Mesothelial cell of epicardium (in vitro differentiated cells): ENCODE data around the gene ERVFRD-1. TPM values are rescaled to one million over a fixed set of nuclear protein-coding genes. Genes with fewer than 3 reads are reported as not detected.

Experiments
- DNase-seq, 2 experiments: peaks; one replicate each; pipeline ENCODE4 v3.0.0; 2021; ENCODE audit warnings: low spot score in 2 of 2; ENCODE audit not compliant: unreplicated experiment in 2 of 2
- H3K27ac Mint-ChIP-seq: 2 replicates; pipeline ENCODE4 v1.8.0; 2021; ENCODE audit warnings: mixed read lengths
- H3K27me3 Mint-ChIP-seq: 2 replicates; pipeline ENCODE4 v1.8.0; 2021; ENCODE audit warnings: low read depth, mixed read lengths
- H3K36me3 Mint-ChIP-seq: 2 replicates; pipeline ENCODE4 v1.8.0; 2021; ENCODE audit warnings: mixed read lengths
- H3K4me1 Mint-ChIP-seq: 2 replicates; pipeline ENCODE4 v1.8.0; 2021; ENCODE audit warnings: mixed read lengths
- H3K4me3 Mint-ChIP-seq: 2 replicates; pipeline ENCODE4 v1.8.0; 2021; ENCODE audit warnings: mild to moderate bottlenecking, moderate library complexity, mixed read lengths
- H3K9me3 Mint-ChIP-seq: 2 replicates; pipeline ENCODE4 v1.8.0; 2021; ENCODE audit warnings: mixed read lengths
- CTCF ChIP-seq: fragments of 200-600 bp; sonication (generic); IDR thresholded peaks from one replicate; pipeline ENCODE4 v1.5.0; 2021; ENCODE audit warnings: antibody characterized with exemption; ENCODE audit not compliant: unreplicated experiment
- total RNA-seq: library from RNA; stranded (reverse); gene quantifications from 3 replicates; pipeline ENCODE4 v1.2.1, GENCODE V29; 2021

The ERVFRD-1 gene
- total RNA-seq, 1 donor from 2014 or later, result 0.25 TPM

GRCh38 chr6:11113038-11113437 is 1.5 kb upstream of the ERVFRD-1 start:
- Mint-ChIP-seq H3K36me3 (no peaks in the 10 kb centered on the region), H3K9me3 (no peaks in the 10 kb centered on the region), H3K4me3 (no peak overlapping the region), H3K4me1 (peaks cover 21% of the 10 kb centered on the region), H3K27ac (no peak overlapping the region), H3K27me3 (no peaks in the 10 kb centered on the region)
- no peak for TF ChIP-seq CTCF
- DNase-seq, result no peak

GRCh38 chr6:11111769-11112437 is 378 bp upstream of the ERVFRD-1 start:
- Mint-ChIP-seq H3K4me3 (peak overlapping the region; percentile 42), H3K36me3 (peaks cover 2% of the 10 kb centered on the region), H3K27ac (peak overlapping the region; percentile 73), H3K4me1 (peaks cover 21% of the 10 kb centered on the region), H3K9me3 (no peaks in the 10 kb centered on the region), H3K27me3 (no peaks in the 10 kb centered on the region)
- DNase-seq, result no peak
- TF ChIP-seq CTCF, result no peak

GRCh38 chr6:11108726-11109125 is 2.8 kb downstream of the ERVFRD-1 start:
- TF ChIP-seq CTCF, result no peak
- Mint-ChIP-seq H3K9me3 (no peaks in the 10 kb centered on the region), H3K36me3 (peaks cover 2% of the 10 kb centered on the region), H3K27me3 (no peaks in the 10 kb centered on the region), H3K4me3 (no peak overlapping the region), H3K4me1 (peaks cover 21% of the 10 kb centered on the region), H3K27ac (no peak overlapping the region)
- DNase-seq, result no peak

- H3K27ac Mint-ChIP-seq, result no peak overlapping the region
- H3K4me3 Mint-ChIP-seq, result no peak overlapping the region
- H3K9me3 Mint-ChIP-seq, result peaks cover 22% of the 10 kb centered on the region
- peak in 1 of 2 experiments; percentile 1 for DNase-seq
- no peak for TF ChIP-seq CTCF
- H3K27me3 Mint-ChIP-seq, result no peaks in the 10 kb centered on the region
- no peaks in the 10 kb centered on the region for H3K4me1 Mint-ChIP-seq
- peaks cover 34% of the 10 kb centered on the region for H3K36me3 Mint-ChIP-seq
These were observed 8.5 kb downstream of the ERVFRD-1 start for GRCh38 chr6:11103065-11103464.

- TF ChIP-seq CTCF, result no peak
- DNase-seq, result no peak
- Mint-ChIP-seq H3K27me3 (no peaks in the 10 kb centered on the region), H3K4me1 (no peaks in the 10 kb centered on the region), H3K4me3 (no peak overlapping the region), H3K9me3 (peaks cover 22% of the 10 kb centered on the region), H3K36me3 (peaks cover 32% of the 10 kb centered on the region), H3K27ac (no peak overlapping the region)
These were observed 10.1 kb downstream of the ERVFRD-1 start for GRCh38 chr6:11101417-11101816.
